Panc1 (cell line): ENCODE data around the gene IPO8.
"Not testable (repeated sequence)": the region's sequence is repeated elsewhere in the genome, so short reads cannot be mapped to it uniquely, and the experiment has no call there.

ENCODE experiments used
- CTCF ChIP-seq: fragments of 450-650 bp; IDR thresholded peaks from 2 replicates; pipeline ENCODE4 v1.5.1; 2017; ENCODE audit warnings: mild to moderate bottlenecking
- SIN3A ChIP-seq: IDR thresholded peaks from 2 replicates; pipeline ENCODE4 v1.6.1; 2012; ENCODE audit warnings: low read depth, mild to moderate bottlenecking, low read length, moderate library complexity, borderline replicate concordance; ENCODE audit not compliant: insufficient read depth

DNA sequence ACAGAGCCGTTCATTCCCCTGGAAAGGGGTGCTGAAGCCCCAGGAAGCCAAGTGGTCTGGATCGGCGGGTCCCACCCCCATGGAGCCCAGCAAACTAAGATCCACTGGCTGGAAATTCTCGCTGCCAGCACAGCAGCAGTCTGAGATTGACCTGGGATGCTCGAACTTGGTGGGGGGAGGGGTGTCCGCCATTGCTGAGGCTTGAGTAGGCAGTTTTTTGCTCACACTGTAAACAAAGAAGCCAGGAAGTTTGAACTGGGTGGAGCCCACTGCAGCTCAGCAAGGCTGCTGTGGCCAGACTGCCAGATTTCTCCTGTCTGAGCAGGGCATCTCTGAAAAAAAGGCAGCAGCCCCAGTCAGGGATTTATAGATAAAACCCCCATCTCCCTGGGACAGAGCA is 91.4 kb downstream of the IPO8 start:
- TF ChIP-seq CTCF, SIN3A: not testable (repeated sequence)
